ENCODE measurements around the gene ECE1.

Gene ECE1

DNA sequence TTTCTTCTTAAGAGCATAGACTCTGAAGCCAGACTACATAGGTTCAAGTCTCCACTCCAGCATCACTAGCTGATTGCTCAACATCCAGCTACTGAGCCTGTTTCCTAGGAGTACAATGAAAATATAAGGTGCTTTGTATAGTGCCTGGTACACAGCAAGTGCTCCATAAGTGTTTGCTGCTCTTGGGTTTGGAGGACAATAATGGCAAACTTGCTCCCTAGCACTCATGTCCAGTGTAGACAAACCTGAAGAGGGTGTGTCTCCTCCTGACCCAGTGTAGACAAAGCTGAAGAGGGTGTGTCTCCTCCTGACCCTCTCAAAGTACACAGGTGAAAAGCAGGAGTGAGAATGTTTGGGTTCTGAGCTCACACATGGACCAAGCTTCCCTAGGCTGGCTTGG, 10.5 kb upstream of the ECE1 start:
- no peak for ATAC-seq (ENCODE audit: insufficient read depth, low read depth)
- H3K79me2 ChIP-seq (ENCODE audit: insufficient read depth, low read length): no peaks in the 10 kb centered on the region
- no peak for DNase-seq
- no peaks in the 10 kb centered on the region; the same call in 1 of the 2 replicates for H3K36me3 ChIP-seq (ENCODE audit: insufficient read depth, low read length)
- H3K4me1 ChIP-seq (ENCODE audit: insufficient read depth, low read length): no peaks in the 10 kb centered on the region
- TF ChIP-seq CTCF (IDR thresholded peaks at IDR 0.05; ENCODE audit: borderline replicate concordance, extremely low read depth, low read length, poor library complexity, severe bottlenecking): no peak
- TF ChIP-seq EZH2 (IDR thresholded peaks at IDR 0.05; ENCODE audit: borderline replicate concordance, low read depth, low read length, severe bottlenecking): no peak
- H3K9ac ChIP-seq (ENCODE audit: low read depth, low read length): no peak overlapping the region
- H3K27me3 ChIP-seq (ENCODE audit: insufficient read depth, low read length, poor library complexity): no peaks in the 10 kb centered on the region
- peaks cover 37% of the 10 kb centered on the region for H4K20me1 ChIP-seq (ENCODE audit: insufficient read depth, low read length)
- H3K4me3 ChIP-seq (ENCODE audit: low read depth in 1 of 2, low read length in 2 of 2): no peak overlapping the region
- H3K4me2 ChIP-seq (ENCODE audit: insufficient read depth, low read length): no peak overlapping the region
- no peaks in the 10 kb centered on the region for H3K9me3 ChIP-seq (ENCODE audit: insufficient read depth, low read length, severe bottlenecking)
- no peak overlapping the region for H2AFZ ChIP-seq (ENCODE audit: low read depth, low read length)
- no peak overlapping the region for H3K27ac ChIP-seq (ENCODE audit: low read length)

DNA sequence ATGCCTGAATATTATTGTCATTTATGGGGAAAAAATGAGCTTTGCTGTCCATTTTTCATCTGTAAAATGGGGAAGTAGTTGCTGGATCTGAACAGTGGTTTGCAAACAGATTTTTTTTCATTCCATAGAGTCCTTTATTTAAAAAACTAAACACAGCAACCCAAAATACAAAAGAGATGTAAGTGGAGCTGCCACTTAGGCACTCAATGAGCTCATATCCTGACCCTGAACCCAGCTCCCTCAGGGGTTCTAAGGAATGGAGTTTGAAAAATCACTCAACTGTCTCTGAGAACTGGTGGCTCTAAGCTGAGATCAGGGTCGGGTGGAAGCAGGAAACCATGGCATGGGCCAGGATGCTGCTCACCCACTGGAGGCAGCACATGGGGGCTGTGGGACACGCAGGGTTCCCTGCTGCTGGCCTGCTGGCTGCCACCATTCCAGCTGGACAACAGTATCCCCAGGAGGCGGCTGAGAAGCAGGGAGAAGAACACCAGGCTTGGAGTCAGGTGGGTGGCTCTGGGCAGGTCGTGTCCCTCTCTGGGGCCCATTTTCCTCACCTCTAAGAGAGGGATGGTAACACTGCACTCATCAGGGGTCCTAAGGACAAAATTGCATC, 9.6 kb upstream of the ECE1 start:
- Histone ChIP-seq H3K9me3 (ENCODE audit: insufficient read depth, low read length, severe bottlenecking) (no peaks in the 10 kb centered on the region), H3K27me3 (ENCODE audit: insufficient read depth, low read length, poor library complexity) (no peaks in the 10 kb centered on the region), H3K36me3 (ENCODE audit: insufficient read depth, low read length) (no peaks in the 10 kb centered on the region; the same call in 1 of the 2 replicates), H3K79me2 (ENCODE audit: insufficient read depth, low read length) (no peaks in the 10 kb centered on the region), H3K4me1 (ENCODE audit: insufficient read depth, low read length) (peaks cover 2% of the 10 kb centered on the region; the same call in 1 of the 2 replicates), H3K4me3 (ENCODE audit: low read depth in 1 of 2, low read length in 2 of 2) (no peak overlapping the region), H4K20me1 (ENCODE audit: insufficient read depth, low read length) (peaks cover 38% of the 10 kb centered on the region), H3K9ac (ENCODE audit: low read depth, low read length) (no peak overlapping the region), H3K4me2 (ENCODE audit: insufficient read depth, low read length) (no peak overlapping the region), H3K27ac (ENCODE audit: low read length) (no peak overlapping the region), H2AFZ (ENCODE audit: low read depth, low read length) (no peak overlapping the region)
- ATAC-seq (ENCODE audit: insufficient read depth, low read depth) (no peak), DNase-seq (no peak)
- TF ChIP-seq CTCF (IDR thresholded peaks at IDR 0.05; ENCODE audit: borderline replicate concordance, extremely low read depth, low read length, poor library complexity, severe bottlenecking) (no peak), EZH2 (IDR thresholded peaks at IDR 0.05; ENCODE audit: borderline replicate concordance, low read depth, low read length, severe bottlenecking) (no peak)

DNA sequence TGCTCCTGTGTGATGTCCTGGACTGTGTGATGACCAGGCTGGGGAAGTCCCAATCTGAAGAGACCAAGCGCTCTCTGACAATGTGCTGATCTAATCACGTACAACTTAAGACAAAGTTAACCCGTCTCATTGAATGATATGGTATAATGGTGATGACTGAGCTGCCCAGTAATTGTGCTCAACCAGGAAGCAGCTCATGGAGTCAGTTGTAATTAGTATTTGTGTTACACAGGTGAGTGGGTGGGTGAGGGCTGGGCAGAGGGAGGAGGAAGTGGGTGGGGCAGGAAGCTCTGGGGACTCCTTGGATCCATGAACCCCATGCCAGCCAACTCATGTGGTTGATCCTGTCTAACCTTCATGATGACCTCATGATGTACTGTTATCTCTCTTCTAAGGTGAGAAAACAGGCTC, 8.7 kb upstream of the ECE1 start:
- H2AFZ ChIP-seq (ENCODE audit: low read depth, low read length): no peak overlapping the region
- no peak overlapping the region for H3K4me2 ChIP-seq (ENCODE audit: insufficient read depth, low read length)
- no peak overlapping the region for H3K27ac ChIP-seq (ENCODE audit: low read length)
- peaks cover 8% of the 10 kb centered on the region for H3K4me1 ChIP-seq (ENCODE audit: insufficient read depth, low read length)
- H3K36me3 ChIP-seq (ENCODE audit: insufficient read depth, low read length): no peaks in the 10 kb centered on the region; the same call in 1 of the 2 replicates
- TF ChIP-seq EZH2 (IDR thresholded peaks at IDR 0.05; ENCODE audit: borderline replicate concordance, low read depth, low read length, severe bottlenecking) (no peak), CTCF (IDR thresholded peaks at IDR 0.05; ENCODE audit: borderline replicate concordance, extremely low read depth, low read length, poor library complexity, severe bottlenecking) (no peak)
- no peak overlapping the region for H3K4me3 ChIP-seq (ENCODE audit: low read depth in 1 of 2, low read length in 2 of 2)
- no peak for ATAC-seq (ENCODE audit: insufficient read depth, low read depth)
- H3K9me3 ChIP-seq (ENCODE audit: insufficient read depth, low read length, severe bottlenecking): no peaks in the 10 kb centered on the region
- DNase-seq: no peak
- H3K9ac ChIP-seq (ENCODE audit: low read depth, low read length): no peak overlapping the region
- H3K27me3 ChIP-seq (ENCODE audit: insufficient read depth, low read length, poor library complexity): no peaks in the 10 kb centered on the region
- peaks cover 47% of the 10 kb centered on the region for H4K20me1 ChIP-seq (ENCODE audit: insufficient read depth, low read length)
- H3K79me2 ChIP-seq (ENCODE audit: insufficient read depth, low read length): no peaks in the 10 kb centered on the region

Data from DND-41 (cell line).